Type B pancreatic cell (in vitro differentiated cells): ENCODE measurements around the gene SSNA1. TPM values are rescaled to one million over a fixed set of nuclear protein-coding genes. Genes with fewer than 3 reads are reported as not detected.

Experiments used
- DNase-seq: peaks from one replicate; pipeline ENCODE4 v3.0.0; 2021; ENCODE audit warnings: mixed read lengths; ENCODE audit not compliant: unreplicated experiment; ENCODE audit errors: extremely low spot score
- H3K27ac Mint-ChIP-seq: 2 replicates; pipeline ENCODE4 v1.8.0; 2021; ENCODE audit warnings: mild to moderate bottlenecking, mixed read lengths
- H3K27me3 Mint-ChIP-seq: 2 replicates; pipeline ENCODE4 v1.8.0; 2021; ENCODE audit warnings: mixed read lengths
- H3K36me3 Mint-ChIP-seq: 2 replicates; pipeline ENCODE4 v1.8.0; 2021; ENCODE audit warnings: mixed read lengths
- H3K4me1 Mint-ChIP-seq: one replicate; pipeline ENCODE4 v1.8.0; 2021; ENCODE audit warnings: mixed read lengths; ENCODE audit not compliant: unreplicated experiment
- H3K4me3 Mint-ChIP-seq: 2 replicates; pipeline ENCODE4 v1.8.0; 2021; ENCODE audit warnings: mild to moderate bottlenecking, mixed read lengths
- H3K9me3 Mint-ChIP-seq: 2 replicates; pipeline ENCODE4 v1.8.0; 2021; ENCODE audit warnings: mixed read lengths
- CTCF ChIP-seq: fragments of 200-600 bp; sonication (generic); conservative IDR thresholded peaks from 2 replicates; pipeline ENCODE4 v1.5.0; 2021; ENCODE audit warnings: antibody characterized with exemption, mild to moderate bottlenecking
- total RNA-seq: library from RNA; stranded (reverse); gene quantifications from 2 replicates; pipeline ENCODE4 v1.2.1, GENCODE V29; 2021; ENCODE audit warnings: low replicate concordance

Gene SSNA1
- total RNA-seq, 1 donor from 2014 or later, result 64.9 TPM

GRCh38 chr9:137200311-137201204 lies 12.1 kb downstream of the SSNA1 start, which contains the start of gene TPRN:
Gene TPRN (minus strand): TSS chr9:137200741. CDS start chr9:137200711, 30 bp downstream.
- Mint-ChIP-seq H3K4me3 (peak within 1 kb of the TSS; percentile 88), H3K27me3 (no peaks in the 10 kb centered on the region), H3K9me3 (no peaks in the 10 kb centered on the region), H3K4me1 (peaks cover 18% of the 10 kb centered on the region), H3K36me3 (no peaks in the 10 kb centered on the region), H3K27ac (peak within 1 kb of the TSS; percentile 82)
- DNase-seq, result peak; percentile 99
- TF ChIP-seq CTCF, result no peak

- Mint-ChIP-seq H3K4me1 (peaks cover 19% of the 10 kb centered on the region), H3K9me3 (no peaks in the 10 kb centered on the region), H3K27ac (peak overlapping the region; percentile 82), H3K36me3 (no peaks in the 10 kb centered on the region), H3K27me3 (no peaks in the 10 kb centered on the region), H3K4me3 (peak overlapping the region; percentile 86)
- no peak for TF ChIP-seq CTCF
- DNase-seq, result no peak
These were observed 12.9 kb downstream of the SSNA1 start for GRCh38 chr9:137201205-137201868.

GRCh38 chr9:137202966-137203365 lies 14.5 kb downstream of the SSNA1 start:
- TF ChIP-seq CTCF, result no peak
- Mint-ChIP-seq H3K9me3 (no peaks in the 10 kb centered on the region), H3K27me3 (no peaks in the 10 kb centered on the region), H3K4me1 (peaks cover 27% of the 10 kb centered on the region), H3K36me3 (peaks cover 6% of the 10 kb centered on the region), H3K27ac (no peak overlapping the region), H3K4me3 (no peak overlapping the region)
- no peak for DNase-seq

- Mint-ChIP-seq H3K27me3 (no peaks in the 10 kb centered on the region), H3K9me3 (no peaks in the 10 kb centered on the region), H3K4me3 (peak overlapping the region; percentile 94), H3K4me1 (peaks cover 27% of the 10 kb centered on the region), H3K36me3 (peaks cover 6% of the 10 kb centered on the region), H3K27ac (peak overlapping the region; percentile 91)
- DNase-seq, result no peak
- no peak for TF ChIP-seq CTCF
These were observed 16.3 kb downstream of the SSNA1 start for GRCh38 chr9:137204731-137205125.

GRCh38 chr9:137205126-137206069 lies 16.9 kb downstream of the SSNA1 start, which contains the start of the genes NDOR1 and TMEM203:
Gene NDOR1 (plus strand): TSS chr9:137205700. CDS start chr9:137205778, 78 bp downstream.
Gene TMEM203 (minus strand): TSS chr9:137205648. CDS start chr9:137205414, 234 bp downstream.
- peak; percentile 93 for DNase-seq

More at GRCh38 chr9:137205126-137206069, 16.9 kb downstream of the SSNA1 start, which contains the start of the genes NDOR1 and TMEM203:
- Mint-ChIP-seq H3K9me3 (no peaks in the 10 kb centered on the region), H3K27ac (peak within 1 kb of the TSS; percentile 91), H3K4me1 (peaks cover 27% of the 10 kb centered on the region), H3K36me3 (peaks cover 6% of the 10 kb centered on the region), H3K4me3 (peak within 1 kb of the TSS; percentile 94), H3K27me3 (no peaks in the 10 kb centered on the region)
- TF ChIP-seq CTCF, result no peak
